Activated naive CD8-positive, alpha-beta T cell treated with anti-CD3 and anti-CD28 coated beads, Interleukin-2, amount 50 U/mL, for 16 hours (primary cell): ENCODE results near the gene MCL1.
"Not testable (repeated sequence)": the region's sequence is repeated elsewhere in the genome, so short reads cannot be mapped to it uniquely, and the experiment has no call there.

Source experiments
- DNase-seq: peaks from one replicate; pipeline ENCODE4 v3.0.0-alpha.2; 2020; ENCODE audit warnings: low read depth, low spot score

Gene MCL1

GRCh38 chr1:150579110-150579944, at the start of gene MCL1:
TSS of gene MCL1 (minus strand) at chr1:150579610. CDS start at chr1:150579530, 80 bp downstream.
- peak; percentile 57 for DNase-seq

- DNase-seq: no peak
These were observed 49.3 kb upstream of the MCL1 start for GRCh38 chr1:150628766-150629114.

- no peak for DNase-seq
These were observed 48.5 kb upstream of the MCL1 start for GRCh38 chr1:150627826-150628410.

GRCh38 chr1:150626150-150626549, 46.7 kb upstream of the MCL1 start:
- DNase-seq: no peak

GRCh38 chr1:150624546-150624945, 45.1 kb upstream of the MCL1 start:
- DNase-seq: not testable (repeated sequence)

GRCh38 chr1:150624134-150624533, 44.7 kb upstream of the MCL1 start:
- not testable (repeated sequence) for DNase-seq

- DNase-seq: no peak
These were observed 43.0 kb upstream of the MCL1 start for GRCh38 chr1:150622303-150622975.

GRCh38 chr1:150621497-150622302, 42.3 kb upstream of the MCL1 start:
- no peak for DNase-seq

- no peak for DNase-seq
These were observed 41.5 kb upstream of the MCL1 start for GRCh38 chr1:150620919-150621318.

GRCh38 chr1:150619576-150620509, 40.4 kb upstream of the MCL1 start:
- DNase-seq: no peak

GRCh38 chr1:150615346-150616201, 36.2 kb upstream of the MCL1 start:
- no peak for DNase-seq

- peak; percentile 27 for DNase-seq
These were observed 33.9 kb upstream of the MCL1 start for GRCh38 chr1:150613061-150613920.

GRCh38 chr1:150612014-150612345, 32.6 kb upstream of the MCL1 start:
- DNase-seq: no peak

- DNase-seq: no peak
These were observed 31.2 kb upstream of the MCL1 start for GRCh38 chr1:150610576-150610975.

GRCh38 chr1:150609732-150610131, 30.3 kb upstream of the MCL1 start:
- DNase-seq: no peak

GRCh38 chr1:150606463-150607142, 27.2 kb upstream of the MCL1 start:
- DNase-seq: no peak

GRCh38 chr1:150605451-150605731, 26.0 kb upstream of the MCL1 start:
- not testable (repeated sequence) for DNase-seq

GRCh38 chr1:150604226-150604588, 24.8 kb upstream of the MCL1 start:
- no peak for DNase-seq

GRCh38 chr1:150603711-150604110, 24.3 kb upstream of the MCL1 start:
- no peak for DNase-seq
